GM04503 (cell line): ENCODE measurements around the gene DDX17.

Experiments
- DNase-seq: peaks from one replicate; pipeline ENCODE4 v3.0.0-alpha.2; 2012; ENCODE audit warnings: low read depth

DDX17 gene

DNA sequence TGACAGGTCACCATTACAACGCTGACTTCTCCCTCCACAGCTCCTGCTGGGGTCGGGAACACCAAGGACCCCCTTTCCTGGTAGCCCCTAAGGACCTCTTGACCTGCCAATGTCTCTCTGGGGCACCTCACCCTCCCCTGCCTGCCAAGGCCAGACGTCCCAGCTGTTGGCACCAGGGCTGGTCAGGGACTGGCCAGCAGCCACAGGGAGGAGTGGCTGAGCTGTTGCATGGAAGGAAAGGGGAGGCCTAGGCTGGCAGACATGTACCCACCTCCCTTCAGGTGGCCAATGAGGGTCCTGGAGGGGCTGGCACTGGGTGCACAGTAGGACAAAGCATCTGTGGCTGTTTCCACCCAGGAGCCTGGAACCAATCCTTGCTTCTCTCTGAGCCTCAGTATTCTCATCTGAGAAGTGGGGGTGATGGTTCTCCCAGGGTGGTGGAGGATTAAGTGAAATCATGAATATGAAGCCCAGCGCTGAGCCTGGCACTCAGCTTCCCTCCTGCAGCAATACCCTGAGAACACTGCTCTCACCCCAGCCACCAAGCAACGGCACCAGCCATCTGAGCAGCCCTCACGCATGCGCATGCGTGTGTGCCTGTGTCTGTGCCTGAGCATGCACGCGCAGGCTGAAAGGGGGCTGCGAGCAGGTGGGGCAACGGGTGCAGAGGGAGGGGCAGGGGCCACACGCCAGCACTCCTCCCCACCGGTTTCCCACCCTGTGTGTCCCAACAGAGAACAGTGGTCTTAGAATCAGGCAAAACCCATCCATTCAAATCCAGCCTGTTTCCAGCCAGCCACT lies 57.0 kb downstream of the DDX17 start:
- no peak for DNase-seq

- DNase-seq: no peak
Observed at GRCh38 chr22:38446018-38446601, 60.0 kb downstream of the DDX17 start.

- no peak for DNase-seq
Observed at GRCh38 chr22:38444783-38445182, 61.3 kb downstream of the DDX17 start.

GRCh38 chr22:38443628-38444521 lies 62.2 kb downstream of the DDX17 start:
- no peak for DNase-seq

DNA sequence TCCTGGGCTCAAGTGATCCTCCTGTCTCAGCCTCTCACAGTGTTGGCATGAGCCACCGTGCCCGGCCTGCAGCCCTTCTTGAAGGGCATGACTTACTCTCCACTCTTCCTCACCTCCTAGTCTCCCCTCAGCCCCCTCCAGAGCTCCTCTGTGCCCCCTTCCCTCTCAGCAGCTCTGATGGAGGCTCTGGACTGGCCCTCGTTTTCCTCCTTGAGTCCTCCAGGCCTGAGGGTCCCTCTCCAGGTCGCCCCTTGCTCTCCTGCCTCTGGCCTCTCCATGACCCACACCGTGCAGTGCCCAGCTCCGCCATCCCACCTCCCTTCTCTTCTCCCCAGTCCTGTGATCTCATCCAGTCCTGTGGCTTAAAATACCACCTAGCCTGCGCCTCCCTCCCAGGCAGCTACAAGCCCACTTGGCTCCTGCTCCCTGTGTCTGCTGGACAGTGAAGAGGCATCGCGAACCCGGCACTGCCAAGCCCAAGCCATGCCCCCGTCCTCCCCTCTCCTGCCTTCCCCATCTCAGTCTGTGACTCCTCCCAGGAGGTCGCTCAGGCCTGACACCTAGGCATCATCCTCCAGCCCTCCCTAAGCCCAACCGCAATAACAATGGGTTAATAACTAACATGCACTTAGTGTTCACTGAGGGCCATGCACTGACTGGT lies 63.0 kb downstream of the DDX17 start:
- DNase-seq: no peak

DNA sequence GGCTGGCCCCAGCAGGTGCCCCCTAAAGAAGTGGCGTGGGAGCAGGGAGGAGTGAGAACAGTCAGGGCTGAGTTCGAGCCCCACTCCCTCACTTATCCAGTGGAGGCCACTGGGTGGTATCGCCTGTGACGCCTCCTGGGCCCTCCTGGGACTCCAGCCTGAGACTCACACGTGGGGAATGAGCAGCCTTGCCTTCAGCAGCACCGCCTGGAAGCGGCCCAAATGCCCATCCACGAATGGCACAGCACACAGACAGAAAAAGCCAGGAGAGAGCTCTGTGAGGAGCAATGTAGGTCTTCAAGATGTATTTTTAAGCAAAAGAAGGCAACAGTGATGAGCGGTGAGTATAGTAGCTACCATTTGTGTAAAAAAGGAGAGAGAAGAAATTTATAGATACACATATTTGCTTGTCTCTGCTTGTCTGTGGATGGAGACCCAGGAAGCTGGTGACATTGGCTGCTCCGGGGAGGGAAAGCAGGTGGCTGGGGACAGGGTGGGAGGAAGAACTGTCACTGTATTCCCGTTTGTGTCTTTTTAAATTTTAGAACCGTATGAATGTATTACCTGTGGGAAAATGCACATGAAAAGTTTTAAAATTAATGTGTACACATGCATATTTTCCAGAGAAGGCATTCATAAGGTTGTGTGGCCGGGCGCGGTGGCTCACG lies 64.4 kb downstream of the DDX17 start:
- no peak for DNase-seq

DNA sequence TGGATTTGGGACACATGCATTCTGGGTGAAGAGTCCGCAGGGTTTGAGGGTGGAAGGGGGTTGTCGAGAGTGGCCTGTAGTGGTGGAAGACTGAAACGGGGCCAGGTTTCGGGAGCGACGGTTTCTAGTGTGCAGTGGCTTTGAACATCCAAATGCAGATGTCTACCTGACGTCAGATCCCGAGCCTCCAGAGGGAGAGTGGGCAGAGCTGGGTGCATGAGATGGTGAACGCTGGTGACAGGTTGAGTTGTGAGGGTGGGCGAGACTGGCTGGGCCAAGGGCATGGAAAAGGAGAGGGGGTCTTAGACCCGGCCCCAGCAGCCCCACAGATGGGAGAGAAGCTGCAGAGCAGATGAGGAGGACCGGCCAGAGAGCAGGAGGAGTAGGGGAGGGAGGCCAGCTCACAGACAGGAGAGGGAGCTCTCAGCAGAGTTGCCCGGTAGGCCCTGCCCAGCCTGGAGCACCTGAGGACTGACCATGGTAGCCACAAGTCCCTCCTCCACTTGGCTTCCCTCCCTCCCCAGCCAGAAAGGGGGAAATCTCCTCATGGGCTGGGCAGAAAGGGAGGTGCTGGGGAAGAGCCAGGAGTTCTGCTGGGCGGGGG lies 65.3 kb downstream of the DDX17 start:
- DNase-seq: no peak

GRCh38 chr22:38437416-38437815 lies 68.7 kb downstream of the DDX17 start:
- no peak for DNase-seq

DNA sequence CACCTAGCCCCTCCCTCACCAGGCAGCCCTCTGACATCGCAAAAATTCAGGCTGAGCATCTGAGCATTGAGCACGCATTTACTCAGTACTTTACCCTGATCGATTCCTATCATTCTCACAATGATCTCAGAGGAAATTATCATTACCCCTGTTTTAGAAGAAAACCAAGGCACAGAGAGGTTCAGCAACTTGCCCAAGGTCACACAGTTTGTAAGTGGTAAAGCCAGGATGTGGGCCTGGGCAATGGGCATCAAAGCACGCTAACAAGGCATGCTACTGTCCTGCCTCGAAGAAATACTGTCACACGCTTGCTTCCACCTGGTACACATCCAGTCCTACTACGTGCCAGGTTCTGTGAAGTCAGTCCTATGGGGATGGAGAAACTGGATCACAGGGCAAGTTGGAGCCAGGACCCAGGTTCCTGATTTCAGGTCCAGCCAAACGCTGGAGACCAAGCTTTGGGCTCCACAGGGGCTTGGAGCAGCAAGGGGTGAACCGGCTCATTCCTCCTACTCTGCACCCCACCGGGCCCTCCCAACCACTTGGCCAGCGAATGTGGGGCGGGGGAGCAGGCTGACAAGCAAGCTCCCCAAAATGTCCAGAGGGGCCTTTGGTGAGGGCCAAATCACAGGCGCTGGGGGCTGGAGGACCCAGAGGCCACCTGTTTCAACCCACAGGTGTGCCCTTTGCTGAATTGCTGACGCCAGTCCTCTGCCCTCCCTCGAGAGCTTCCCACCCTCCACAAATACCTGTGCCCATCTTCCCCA lies 69.3 kb downstream of the DDX17 start:
- DNase-seq: no peak

DNA sequence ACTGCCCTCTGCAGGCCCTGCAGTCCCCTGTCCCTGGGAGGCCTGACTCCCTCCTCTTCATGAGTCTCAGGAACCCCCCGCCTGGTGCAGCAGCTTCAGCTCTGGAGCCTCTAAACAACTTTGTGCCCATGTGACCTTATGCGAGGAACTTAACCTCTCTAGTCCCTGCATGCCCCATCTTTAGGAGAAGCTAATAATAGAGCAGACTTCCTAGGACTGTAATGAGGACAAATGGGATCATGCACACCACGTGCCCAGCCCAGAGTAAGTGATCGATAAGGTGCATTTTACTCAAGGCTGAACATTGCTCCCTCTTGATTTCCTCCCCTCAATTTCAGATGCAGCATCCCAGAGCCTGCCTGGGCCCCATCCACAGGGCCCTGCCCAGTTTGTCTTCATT lies 70.1 kb downstream of the DDX17 start:
- no peak for DNase-seq

GRCh38 chr22:38435010-38435409 lies 71.1 kb downstream of the DDX17 start:
- DNase-seq: no peak

DNA sequence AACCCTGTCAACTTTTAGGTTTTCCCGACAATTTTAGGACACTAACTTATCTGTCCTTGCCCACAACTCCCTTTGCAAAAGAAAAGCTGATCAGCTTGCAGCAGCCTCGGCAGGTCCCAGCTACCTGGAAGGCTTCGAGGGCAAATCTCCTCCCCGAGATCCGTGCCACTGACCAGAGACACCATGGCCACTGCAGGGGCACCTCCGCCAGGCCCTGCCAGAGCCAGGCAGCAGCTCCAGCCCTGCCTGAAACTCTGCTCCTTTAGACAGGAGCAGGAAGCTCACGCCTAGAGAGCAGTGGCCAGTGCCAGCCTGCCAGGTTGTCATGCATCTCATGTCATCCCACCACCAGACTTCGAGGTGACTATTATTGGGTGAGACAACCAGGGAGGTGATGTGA lies 72.2 kb downstream of the DDX17 start:
- DNase-seq: no peak
